Breast epithelium (tissue), 4 donors: Measurements from ENCODE around the gene PRDM5. TPM values are rescaled to one million over a fixed set of nuclear protein-coding genes. Genes with fewer than 3 reads are reported as not detected.

Source experiments
- DNase-seq, 2 donors: peaks; one replicate each; pipeline ENCODE4 v3.0.0-alpha.2; 2019; ENCODE audit warnings: low spot score in 2 of 2
- H3K27ac ChIP-seq, 2 donors: fragments of 200-600 bp; sonication (generic) in 1 of 2; one replicate each; pipeline ENCODE4 v1.5.1; 2016 to 2019; ENCODE audit warnings: mild to moderate bottlenecking in 1 of 2
- H3K27me3 ChIP-seq, 2 donors: fragments of 200-600 bp; sonication (generic) in 1 of 2; one replicate each; pipeline versions ENCODE4 v1.5.1 to v1.6.0; 2017 to 2019; ENCODE audit warnings: control low read depth in 1 of 2, mild to moderate bottlenecking in 1 of 2
- H3K36me3 ChIP-seq: fragments of 200-600 bp; one replicate; pipeline ENCODE4 v1.5.1; 2019
- H3K4me1 ChIP-seq, 2 donors: fragments of 200-600 bp; sonication (generic); one replicate each; pipeline ENCODE4 v1.5.1; 2016 to 2019; ENCODE audit warnings: control low read depth in 1 of 2
- H3K4me3 ChIP-seq, 3 donors: fragments of 200-600 bp; sonication (generic); 1 replicate in 2 of 3; 2 replicates in 1 of 3; pipeline ENCODE4 v1.5.1; 2016 to 2019; ENCODE audit warnings: mild to moderate bottlenecking in 3 of 3, moderate library complexity in 2 of 3
- H3K9me3 ChIP-seq, 2 donors: fragments of 200-600 bp; sonication (generic) in 1 of 2; one replicate each; pipeline ENCODE4 v1.5.1; 2016 to 2019; ENCODE audit warnings: control low read depth in 1 of 2
- POLR2A ChIP-seq: fragments of 450-650 bp; IDR thresholded peaks from one replicate; pipeline ENCODE4 v1.6.1; 2016; ENCODE audit warnings: antibody characterized with exemption, mild to moderate bottlenecking, moderate library complexity
- POLR2AphosphoS5 ChIP-seq, 3 donors: sonication (generic); formaldehyde crosslinking; IDR thresholded peaks; one replicate each; pipeline ENCODE4 v1.6.1; 2017; ENCODE audit warnings: antibody characterized with exemption in 3 of 3
- intact Hi-C: fragments of 100-400 bp; cut with DNase I; formaldehyde crosslinking; loops from one replicate; pipeline ENCODE4 v1.15.1; 2023; ENCODE audit warnings: low total_unique reads
- total RNA-seq, 3 donors: library from RNA; depleted of rRNA; stranded (reverse); fragments of >200 nt; gene quantifications; one replicate each; pipeline ENCODE4 v1.1.0, GENCODE V29; 2016
- TF ChIP-seq, protein P1 (sequence below), 3 donors: fragments of 450-650 bp; IDR thresholded peaks; one replicate each; pipeline ENCODE4 v1.5.1; 2016 to 2017; ENCODE audit warnings: antibody characterized with exemption in 3 of 3, mild to moderate bottlenecking in 3 of 3, moderate library complexity in 3 of 3

The PRDM5 gene
- total RNA-seq, 3 donors from 2014 or later: 14.4 to 27.5 (median 24.9) TPM

DNA sequence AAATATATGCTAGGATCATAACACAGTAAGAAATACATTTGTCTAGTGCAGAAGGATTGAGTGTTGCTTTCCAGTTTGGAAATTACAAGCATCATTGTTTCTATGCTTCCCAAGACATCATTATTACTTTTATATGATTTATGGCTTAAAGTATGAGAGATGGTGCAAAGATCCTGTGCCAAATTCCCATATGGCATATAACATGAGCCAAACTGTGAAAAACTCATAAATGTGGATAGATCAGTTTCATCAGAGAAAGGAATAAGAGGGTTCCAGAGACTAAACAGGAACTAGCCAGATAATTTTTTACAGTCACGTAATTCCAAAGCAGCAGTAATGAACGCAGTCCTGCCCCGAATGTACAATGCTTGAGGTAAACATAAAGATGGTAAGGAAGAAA is 126.3 kb downstream of the PRDM5 start:
- no peaks in the 10 kb centered on the region for H3K36me3 ChIP-seq
- H3K4me1 ChIP-seq: no peaks in the 10 kb centered on the region
- no peak overlapping the region for H3K4me3 ChIP-seq
- no peak for DNase-seq
- intact Hi-C loops: loop anchor here (5.0 kb wide), 1 partner anchor 504 kb away; no protein-coding TSS in a partner anchor
- TF ChIP-seq POLR2A: no peak
- TF ChIP-seq, protein P1, sequence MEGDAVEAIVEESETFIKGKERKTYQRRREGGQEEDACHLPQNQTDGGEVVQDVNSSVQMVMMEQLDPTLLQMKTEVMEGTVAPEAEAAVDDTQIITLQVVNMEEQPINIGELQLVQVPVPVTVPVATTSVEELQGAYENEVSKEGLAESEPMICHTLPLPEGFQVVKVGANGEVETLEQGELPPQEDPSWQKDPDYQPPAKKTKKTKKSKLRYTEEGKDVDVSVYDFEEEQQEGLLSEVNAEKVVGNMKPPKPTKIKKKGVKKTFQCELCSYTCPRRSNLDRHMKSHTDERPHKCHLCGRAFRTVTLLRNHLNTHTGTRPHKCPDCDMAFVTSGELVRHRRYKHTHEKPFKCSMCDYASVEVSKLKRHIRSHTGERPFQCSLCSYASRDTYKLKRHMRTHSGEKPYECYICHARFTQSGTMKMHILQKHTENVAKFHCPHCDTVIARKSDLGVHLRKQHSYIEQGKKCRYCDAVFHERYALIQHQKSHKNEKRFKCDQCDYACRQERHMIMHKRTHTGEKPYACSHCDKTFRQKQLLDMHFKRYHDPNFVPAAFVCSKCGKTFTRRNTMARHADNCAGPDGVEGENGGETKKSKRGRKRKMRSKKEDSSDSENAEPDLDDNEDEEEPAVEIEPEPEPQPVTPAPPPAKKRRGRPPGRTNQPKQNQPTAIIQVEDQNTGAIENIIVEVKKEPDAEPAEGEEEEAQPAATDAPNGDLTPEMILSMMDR (IDR thresholded peaks at IDR 0.05): no peak
- TF ChIP-seq POLR2AphosphoS5 (IDR thresholded peaks at IDR 0.05): no peak
- H3K27me3 ChIP-seq: no peaks in the 10 kb centered on the region
- H3K9me3 ChIP-seq: no peaks in the 10 kb centered on the region
- H3K27ac ChIP-seq: no peak overlapping the region

DNA sequence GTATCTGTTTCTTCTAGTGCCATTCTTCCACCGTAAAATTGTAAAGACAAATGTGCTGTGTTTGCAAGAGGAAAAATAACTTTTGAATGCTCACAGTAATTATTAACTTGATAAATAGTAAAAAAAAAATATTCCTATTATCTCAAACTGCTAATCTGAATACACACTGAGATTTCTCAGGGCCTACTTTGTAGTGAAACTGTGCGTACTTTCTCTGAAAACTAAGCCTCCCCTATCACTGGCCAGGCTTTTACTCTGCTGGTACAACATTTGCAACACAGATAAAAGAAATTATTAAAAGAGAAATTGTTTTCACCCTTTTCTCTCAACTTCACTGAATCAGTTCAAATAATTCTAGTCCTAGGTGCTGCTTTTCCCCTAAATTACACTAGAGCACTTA is 137.3 kb downstream of the PRDM5 start:
- Histone ChIP-seq H3K4me3 (no peak overlapping the region), H3K27ac (no peak overlapping the region), H3K27me3 (no peaks in the 10 kb centered on the region), H3K4me1 (no peaks in the 10 kb centered on the region), H3K36me3 (no peaks in the 10 kb centered on the region), H3K9me3 (no peaks in the 10 kb centered on the region)
- TF ChIP-seq POLR2A: no peak
- TF ChIP-seq, protein P1 (IDR thresholded peaks at IDR 0.05): no peak
- no peak for TF ChIP-seq POLR2AphosphoS5 (IDR thresholded peaks at IDR 0.05)
- intact Hi-C loops: loop anchor here (5.0 kb wide), 1 partner anchor 328 kb away; no protein-coding TSS in a partner anchor
- DNase-seq: no peak

DNA sequence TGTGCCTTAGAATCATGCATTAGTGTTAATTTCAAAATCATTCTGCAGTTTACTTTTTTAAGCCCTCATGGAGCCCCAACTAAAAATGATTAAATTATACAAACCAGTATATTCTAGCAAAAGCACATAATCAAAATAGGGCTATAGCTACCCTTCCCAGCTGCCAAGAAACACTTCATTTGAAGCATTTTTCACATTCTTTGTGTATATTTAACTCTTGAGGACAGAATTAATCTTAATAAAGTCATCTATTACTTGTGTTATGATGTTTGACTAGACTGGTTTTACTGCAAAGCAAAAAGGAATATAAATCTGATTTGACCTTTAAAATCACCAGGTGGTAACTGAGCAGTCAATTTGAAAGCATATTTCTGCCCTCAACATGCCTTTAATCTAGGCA is 145.1 kb downstream of the PRDM5 start:
- TF ChIP-seq, protein P1 (IDR thresholded peaks at IDR 0.05): no peak
- H3K27me3 ChIP-seq: no peaks in the 10 kb centered on the region
- no peaks in the 10 kb centered on the region for H3K36me3 ChIP-seq
- H3K27ac ChIP-seq: no peak overlapping the region
- H3K4me1 ChIP-seq: no peaks in the 10 kb centered on the region
- no peaks in the 10 kb centered on the region for H3K9me3 ChIP-seq
- no peak for DNase-seq
- intact Hi-C loops: no loop called here
- no peak overlapping the region for H3K4me3 ChIP-seq

DNA sequence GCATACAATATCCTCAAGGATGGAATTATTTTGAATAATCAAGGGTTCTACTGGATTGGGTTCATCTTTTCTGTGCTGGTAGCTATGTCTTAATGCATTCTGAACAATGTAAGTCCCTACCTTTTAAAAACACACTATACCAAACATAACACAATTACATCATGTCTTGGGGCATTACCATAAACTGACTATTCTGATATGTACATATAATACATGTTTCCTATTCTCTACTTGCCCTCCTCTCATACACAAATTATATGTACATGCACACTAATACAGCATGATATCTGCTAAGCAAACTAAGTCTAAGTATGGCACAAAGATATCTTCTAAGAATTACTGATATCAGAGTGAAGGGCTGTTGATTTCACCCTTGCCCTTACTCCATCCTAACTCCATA is 147.1 kb downstream of the PRDM5 start:
- Histone ChIP-seq H3K27ac (no peak overlapping the region), H3K4me3 (no peak overlapping the region), H3K4me1 (no peaks in the 10 kb centered on the region), H3K36me3 (no peaks in the 10 kb centered on the region), H3K27me3 (no peaks in the 10 kb centered on the region), H3K9me3 (peaks cover 0 to 6% of the 10 kb centered on the region in 2 donors)
- intact Hi-C loops: no loop called here
- no peak for DNase-seq
- no peak for TF ChIP-seq POLR2A
- TF ChIP-seq, protein P1 (IDR thresholded peaks at IDR 0.05): no peak
- TF ChIP-seq POLR2AphosphoS5 (IDR thresholded peaks at IDR 0.05): no peak

DNA sequence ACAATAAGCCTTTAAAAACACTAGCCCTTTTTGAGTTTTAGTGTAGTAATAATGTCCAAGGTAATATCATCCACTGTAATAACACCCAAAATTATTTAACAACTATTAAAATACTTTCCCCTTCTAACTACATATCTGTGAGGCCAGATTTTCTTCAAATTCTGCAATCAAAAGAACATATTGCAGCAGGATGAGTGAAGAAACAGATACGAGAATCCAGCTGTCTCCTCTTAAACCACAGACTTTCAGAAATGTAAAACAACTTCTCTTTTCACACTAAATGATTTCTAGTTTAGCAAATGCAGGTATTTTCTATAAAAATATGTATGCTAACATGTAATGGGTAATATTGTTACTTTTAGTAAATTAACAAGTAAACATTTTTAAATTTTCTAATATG is 148.9 kb downstream of the PRDM5 start:
- TF ChIP-seq POLR2AphosphoS5 (IDR thresholded peaks at IDR 0.05) (no peak), POLR2A (no peak)
- TF ChIP-seq, protein P1 (IDR thresholded peaks at IDR 0.05): no peak
- H3K4me3 ChIP-seq: no peak overlapping the region
- H3K27me3 ChIP-seq: no peaks in the 10 kb centered on the region
- no peaks in the 10 kb centered on the region for H3K4me1 ChIP-seq
- H3K36me3 ChIP-seq: no peaks in the 10 kb centered on the region
- intact Hi-C loops: no loop called here
- peaks cover 0 to 6% of the 10 kb centered on the region in 2 donors for H3K9me3 ChIP-seq
- no peak for DNase-seq
- no peak overlapping the region for H3K27ac ChIP-seq
